Kidney epithelial cell (primary cell): ENCODE measurements around the gene CHST12. TPM values are rescaled to one million over a fixed set of nuclear protein-coding genes. Genes with fewer than 3 reads are reported as not detected.

ENCODE experiments used
- DNase-seq: peaks from one replicate; pipeline ENCODE4 v3.0.0-alpha.2; 2010; ENCODE audit warnings: low read depth
- H3K27me3 ChIP-seq: 2 replicates; pipeline ENCODE4 v1.6.0; 2011; ENCODE audit warnings: low read length; ENCODE audit not compliant: control insufficient read depth, insufficient read depth
- H3K36me3 ChIP-seq: 2 replicates; pipeline ENCODE4 v1.5.1; 2011; ENCODE audit warnings: low read length; ENCODE audit not compliant: control insufficient read depth, insufficient read depth
- H3K4me3 ChIP-seq: 2 replicates; pipeline ENCODE4 v1.5.1; 2011; ENCODE audit warnings: low read depth, mild to moderate bottlenecking, control low read depth, low read length
- CTCF ChIP-seq: IDR thresholded peaks from 2 replicates; pipeline ENCODE4 v1.5.1; 2011; ENCODE audit warnings: mild to moderate bottlenecking, moderate library complexity, low read length, control low read depth, inconsistent platforms; ENCODE audit not compliant: insufficient read depth, poor library complexity, severe bottlenecking
- total RNA-seq: library from RNA; depleted of rRNA; stranded (reverse); fragments of >200 nt; gene quantifications from 2 replicates; pipeline ENCODE4 v1.2.3, GENCODE V29; 2015

Gene CHST12
- total RNA-seq, 1 donor from 2014 or later, result 11.6 TPM

DNA sequence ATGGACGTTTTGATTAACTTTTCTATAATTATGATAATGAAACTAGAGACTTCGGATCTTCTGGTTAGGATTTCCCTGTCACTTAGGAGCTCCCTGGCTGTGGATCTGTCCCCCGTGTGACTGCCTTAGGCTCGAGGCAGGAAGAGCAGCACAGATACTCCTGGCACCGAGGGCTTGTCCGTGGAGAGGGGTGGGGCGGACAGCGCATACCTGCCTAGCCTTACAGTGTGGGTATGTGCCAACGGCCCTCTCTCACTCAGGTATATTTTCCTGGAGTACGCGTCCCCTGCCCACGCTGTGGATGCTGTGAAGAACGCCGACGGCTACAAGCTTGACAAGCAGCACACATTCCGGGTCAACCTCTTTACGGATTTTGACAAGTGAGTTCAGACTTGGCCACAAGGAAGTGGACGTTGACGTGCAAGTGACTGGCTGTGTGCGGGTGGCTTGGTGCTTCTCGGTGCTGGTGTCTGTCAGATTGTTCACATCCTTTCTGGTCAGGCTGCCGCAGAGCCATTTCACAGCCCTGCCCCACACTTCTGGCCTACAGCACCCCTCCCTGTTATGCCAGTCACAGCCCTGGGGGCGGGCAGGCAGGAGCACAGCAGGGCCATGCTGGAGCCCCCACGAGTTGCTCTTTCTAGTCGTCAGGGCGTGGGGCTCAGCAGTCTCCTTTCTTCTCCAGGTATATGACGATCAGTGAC is 40.9 kb upstream of the CHST12 start:
- no peak for TF ChIP-seq CTCF
- Histone ChIP-seq H3K4me3 (no peak overlapping the region), H3K36me3 (peaks cover 4% of the 10 kb centered on the region), H3K27me3 (no peaks in the 10 kb centered on the region)
- DNase-seq, result no peak

DNA sequence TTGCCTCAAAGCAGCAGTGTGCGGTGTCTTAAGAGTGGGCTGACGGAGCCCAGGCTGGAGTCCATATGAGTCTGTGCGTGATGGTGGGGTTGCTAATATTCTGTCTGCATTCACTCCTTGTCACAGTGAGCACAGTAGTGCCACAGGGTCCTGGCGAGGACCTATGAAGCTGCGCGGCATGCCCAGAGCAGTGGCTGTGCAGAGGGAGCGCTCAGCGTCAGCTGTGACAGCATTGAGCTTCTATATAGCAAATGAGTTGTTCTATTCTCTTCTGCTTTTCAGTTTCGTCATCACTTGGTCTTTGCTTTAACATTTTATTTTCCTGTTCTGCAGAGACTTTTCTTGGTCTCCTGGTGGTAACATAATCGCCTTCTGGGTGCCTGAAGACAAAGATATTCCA is 34.3 kb upstream of the CHST12 start:
- H3K36me3 ChIP-seq, result peaks cover 3% of the 10 kb centered on the region
- no peaks in the 10 kb centered on the region for H3K27me3 ChIP-seq
- no peak overlapping the region for H3K4me3 ChIP-seq
- no peak for TF ChIP-seq CTCF
- DNase-seq, result no peak

DNA sequence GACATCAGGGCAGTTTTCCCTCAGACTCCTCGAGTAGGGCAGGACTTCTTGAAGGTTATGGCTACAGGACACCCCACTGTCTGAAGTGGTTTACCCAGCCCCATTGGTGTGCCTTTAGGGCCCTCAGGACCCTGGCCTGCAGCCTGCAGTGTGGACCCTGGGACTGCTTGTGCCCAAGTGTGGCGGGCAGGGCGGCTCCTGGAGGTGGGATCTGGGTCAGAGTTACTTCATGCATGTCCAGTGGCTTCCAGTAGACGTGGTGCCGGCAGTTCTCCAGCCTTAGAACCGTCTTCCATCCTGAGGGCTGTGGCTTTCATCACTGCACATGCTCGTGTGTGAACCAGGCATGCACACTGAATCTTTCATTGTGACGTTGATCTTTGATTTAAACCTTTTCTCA is 32.1 kb upstream of the CHST12 start:
- TF ChIP-seq CTCF, result no peak
- Histone ChIP-seq H3K36me3 (peaks cover 5% of the 10 kb centered on the region), H3K4me3 (no peak overlapping the region), H3K27me3 (no peaks in the 10 kb centered on the region)
- no peak for DNase-seq

- no peaks in the 10 kb centered on the region for H3K27me3 ChIP-seq
- TF ChIP-seq CTCF, result no peak
- no peak for DNase-seq
- peaks cover 5% of the 10 kb centered on the region for H3K36me3 ChIP-seq
- no peak overlapping the region for H3K4me3 ChIP-seq
Observed at GRCh38 chr7:2372724-2373123, 30.7 kb upstream of the CHST12 start.

GRCh38 chr7:2373124-2373556 is 30.3 kb upstream of the CHST12 start:
- DNase-seq, result no peak
- Histone ChIP-seq H3K27me3 (no peaks in the 10 kb centered on the region), H3K36me3 (peaks cover 5% of the 10 kb centered on the region), H3K4me3 (no peak overlapping the region)
- TF ChIP-seq CTCF, result no peak

- no peak for TF ChIP-seq CTCF
Observed at GRCh38 chr7:2373646-2374045, 29.8 kb upstream of the CHST12 start.

More at GRCh38 chr7:2373646-2374045, 29.8 kb upstream of the CHST12 start:
- no peak overlapping the region for H3K4me3 ChIP-seq
- H3K27me3 ChIP-seq, result no peaks in the 10 kb centered on the region
- no peak for DNase-seq
- peaks cover 5% of the 10 kb centered on the region for H3K36me3 ChIP-seq
